ENCODE results near the gene AP4M1.
A peak's percentile ranks its signal among the peaks of the same experiment; 100 is the strongest.
"Not testable (repeated sequence)": the region's sequence is repeated elsewhere in the genome, so short reads cannot be mapped to it uniquely, and the experiment has no call there.

The AP4M1 gene

DNA sequence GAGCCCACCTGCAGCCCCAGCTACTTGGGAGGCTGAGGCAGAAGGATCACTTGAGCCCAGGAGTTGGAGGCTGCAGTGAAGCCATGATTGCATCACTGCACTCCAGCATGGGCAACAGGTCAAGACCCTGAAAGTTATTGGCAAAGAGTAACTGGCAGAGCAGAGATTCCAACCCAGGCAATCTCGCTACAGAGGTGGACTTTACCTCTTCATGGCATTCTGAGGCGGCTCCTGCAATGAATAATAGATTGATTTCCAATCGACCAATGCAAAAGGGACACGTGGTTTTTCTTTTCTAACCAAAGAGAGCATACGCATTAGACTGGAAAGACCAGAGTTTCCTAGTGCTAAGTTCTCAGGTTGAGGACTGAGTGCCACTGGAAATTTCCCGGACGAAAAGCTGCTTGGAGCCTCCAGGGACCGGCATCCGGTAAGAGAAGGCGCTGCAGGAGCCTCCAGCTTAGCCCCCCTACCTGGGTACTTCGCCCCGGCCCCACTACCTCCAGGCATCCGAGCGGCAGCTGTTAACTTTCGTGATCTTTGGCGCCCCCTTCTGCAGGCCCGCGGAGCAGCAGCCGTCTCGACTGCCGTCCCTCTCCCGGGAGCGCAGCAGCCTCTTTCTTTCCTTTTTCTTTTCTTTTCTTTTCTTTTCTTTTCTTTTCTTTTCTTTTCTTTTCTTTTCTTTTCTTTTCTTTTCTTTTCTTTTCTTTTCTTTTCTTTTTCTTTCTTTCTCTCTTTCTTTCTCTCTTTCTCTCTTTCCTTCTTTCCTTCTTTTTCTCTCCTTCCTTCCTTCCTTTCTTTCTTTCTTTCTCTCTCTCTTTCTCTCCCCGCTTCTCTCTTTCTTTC lies 29.4 kb downstream of the AP4M1 start:
- peak; percentile 84 for DNase-seq (ENCODE audit: low spot score)

GRCh38 chr7:100132126-100132525 lies 30.7 kb downstream of the AP4M1 start:
- no peak for DNase-seq (ENCODE audit: low spot score)

DNA sequence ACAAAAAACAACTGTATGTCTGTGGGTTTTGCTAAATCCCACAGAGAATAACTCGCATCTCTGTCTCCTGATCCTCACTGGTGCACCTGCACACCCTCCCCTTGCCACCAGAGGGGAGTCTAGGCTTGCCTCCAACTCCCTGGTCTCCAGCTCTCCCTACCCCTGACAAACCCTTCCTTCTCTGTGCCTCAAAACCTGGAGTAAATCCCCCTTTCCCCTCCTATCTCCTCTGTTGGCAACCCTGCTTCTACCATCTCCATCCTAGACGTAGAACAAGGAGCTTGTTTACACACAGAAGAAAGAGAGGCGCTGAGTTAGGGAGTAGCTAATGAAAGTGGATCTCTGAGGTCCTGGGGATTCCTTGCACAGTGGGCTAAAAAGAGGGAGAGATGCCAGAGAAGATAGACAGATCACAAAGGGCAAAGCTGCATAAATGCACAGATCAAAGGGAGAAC lies 31.3 kb downstream of the AP4M1 start:
- peak; percentile 81 for DNase-seq (ENCODE audit: low spot score)

DNA sequence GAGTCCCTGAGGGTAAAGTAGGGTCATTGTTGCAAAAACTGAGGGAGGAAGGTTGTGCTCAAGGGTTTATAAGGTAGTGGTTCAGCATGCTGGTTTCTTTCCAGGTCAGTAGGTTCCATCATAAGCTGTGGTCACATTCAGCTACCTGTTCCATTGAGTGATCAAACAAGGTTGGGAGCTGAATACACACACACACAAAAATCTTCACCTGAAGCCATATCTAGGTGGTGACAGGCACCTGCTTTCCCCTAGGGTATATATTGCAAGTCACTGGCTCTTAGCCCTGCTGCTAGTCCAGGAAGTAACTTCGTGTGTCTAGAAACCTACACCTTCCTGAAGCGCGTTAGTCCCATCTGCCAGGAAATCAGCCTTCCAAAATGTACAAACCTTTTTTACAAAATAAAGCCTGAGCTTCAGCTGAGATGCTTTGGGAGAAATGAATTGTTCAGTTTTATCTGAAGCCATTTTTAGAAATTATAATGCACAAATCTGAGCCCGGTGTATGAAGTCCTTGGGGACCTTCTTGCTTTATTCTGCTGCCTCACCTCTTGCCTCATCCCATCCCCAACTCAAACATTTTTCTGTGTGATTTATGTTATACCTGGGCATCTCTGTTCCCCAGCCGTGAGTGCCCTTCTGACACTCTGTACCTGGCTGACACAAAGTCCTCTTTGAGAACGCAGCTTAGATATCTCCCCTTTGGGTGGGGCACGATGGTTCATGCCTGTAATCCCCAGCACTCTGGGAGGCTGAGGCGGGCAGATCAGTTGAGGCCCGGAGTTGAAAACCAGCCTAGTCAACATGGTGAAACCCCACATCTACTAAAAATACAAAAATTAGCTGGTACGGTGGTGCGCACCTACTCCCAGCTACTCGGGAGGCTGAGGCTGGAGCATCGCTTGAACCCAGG lies 36.7 kb downstream of the AP4M1 start:
- no peak for DNase-seq (ENCODE audit: low spot score)

- DNase-seq (ENCODE audit: low spot score): no peak
Measured at GRCh38 chr7:100141555-100141949, 40.1 kb downstream of the AP4M1 start.

DNA sequence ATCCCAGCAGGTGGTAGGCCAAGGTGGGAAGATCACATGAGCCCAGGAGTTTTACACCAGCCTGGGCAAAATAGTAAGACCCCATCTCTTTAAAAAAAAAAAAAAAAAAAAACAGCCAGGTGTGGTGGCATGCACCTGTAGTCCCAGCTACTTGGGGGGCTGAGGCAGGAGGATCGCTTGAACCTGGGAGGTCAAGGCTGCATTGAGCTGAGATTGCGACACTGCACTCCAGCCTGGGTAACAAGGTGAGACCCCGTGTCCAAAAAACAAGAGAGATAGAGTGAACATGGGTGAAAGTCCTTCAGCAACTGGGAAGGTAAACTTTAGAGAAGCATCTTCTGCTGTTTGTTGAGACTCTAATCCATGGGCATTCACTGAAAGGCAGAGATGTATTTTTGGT lies 41.0 kb downstream of the AP4M1 start:
- no peak for DNase-seq (ENCODE audit: low spot score)

- not testable (repeated sequence) for DNase-seq (ENCODE audit: low spot score)
Measured at GRCh38 chr7:100146350-100146749, 44.9 kb downstream of the AP4M1 start.

DNA sequence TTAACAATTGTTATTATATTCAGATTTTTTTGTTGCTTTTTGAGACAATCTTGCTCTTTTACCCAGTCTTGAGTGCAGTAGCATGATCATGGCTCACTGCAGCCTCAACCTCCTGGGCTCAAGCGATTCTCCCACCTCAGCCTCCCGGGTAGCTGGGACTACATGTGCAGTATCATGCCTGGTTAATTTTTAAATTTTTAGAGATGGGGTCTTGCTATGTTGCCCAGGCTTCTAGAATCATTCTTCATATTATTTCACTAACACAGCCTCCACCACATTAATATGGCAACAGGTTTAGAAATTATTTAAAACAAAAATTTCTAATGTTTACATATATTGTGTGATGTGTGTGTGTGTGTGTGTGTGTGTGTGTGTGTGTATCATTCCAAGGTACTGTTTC lies 45.8 kb downstream of the AP4M1 start:
- no peak for DNase-seq (ENCODE audit: low spot score)

DNA sequence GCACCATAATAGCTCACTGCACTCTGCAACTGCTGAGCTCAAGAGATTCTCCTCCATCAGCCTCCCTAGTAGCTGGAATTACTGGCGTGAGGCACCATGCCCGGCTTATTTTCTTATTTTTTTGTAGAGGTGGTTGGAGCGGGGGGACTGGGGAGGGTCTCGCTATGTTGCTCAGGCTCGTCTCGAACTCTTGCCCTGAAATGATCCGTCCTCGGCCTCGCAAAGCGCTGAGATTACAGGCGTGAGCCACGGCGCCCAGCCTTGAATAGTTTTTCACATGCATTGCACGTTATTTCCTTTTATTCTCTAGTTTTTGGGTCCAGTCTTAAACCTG lies 46.7 kb downstream of the AP4M1 start:
- no peak for DNase-seq (ENCODE audit: low spot score)

DNA sequence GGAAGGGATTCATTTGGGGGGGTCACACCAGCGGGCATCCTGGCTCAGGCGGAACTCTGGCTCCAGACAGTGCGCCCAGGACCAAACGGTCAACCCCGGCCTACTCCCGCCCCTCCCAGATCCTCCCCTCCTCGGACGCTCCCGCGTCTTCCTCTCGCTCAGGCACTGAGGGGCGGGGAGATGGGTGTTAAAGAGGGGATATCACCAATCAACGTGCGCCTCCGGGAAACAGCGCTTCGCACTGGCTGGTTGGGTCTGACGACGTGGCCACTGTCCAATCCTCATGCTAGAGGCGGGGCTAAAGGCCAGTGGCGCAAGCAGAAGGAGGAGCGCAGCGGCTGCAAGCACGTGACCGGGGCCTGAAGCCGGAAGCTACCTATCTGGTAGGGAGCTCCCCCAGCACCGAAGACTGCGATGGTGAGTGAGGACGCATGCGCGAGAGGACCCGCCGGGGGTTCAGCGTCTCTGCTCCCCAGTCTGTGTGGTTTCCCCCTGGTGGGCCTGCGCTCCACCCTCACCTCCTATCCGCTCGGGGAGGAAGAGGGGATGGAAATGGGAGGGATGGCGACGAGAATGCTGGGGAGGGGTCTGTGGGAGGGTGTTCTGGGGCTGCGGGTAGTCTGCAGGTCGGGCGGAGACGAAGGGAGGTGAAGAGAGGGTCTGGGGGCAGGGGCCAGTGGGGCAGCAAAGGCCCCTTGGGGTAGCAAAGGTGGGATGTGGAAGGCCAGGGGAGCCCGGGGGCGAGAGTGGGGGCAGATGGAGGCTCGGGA lies 47.3 kb downstream of the AP4M1 start, which contains the start of gene LAMTOR4:
TSS of gene LAMTOR4 (plus strand) at position 360 of the 770 bp plus-strand sequence. CDS start at position 415, 55 bp downstream.
- DNase-seq (ENCODE audit: low spot score): peak; percentile 96

DNA sequence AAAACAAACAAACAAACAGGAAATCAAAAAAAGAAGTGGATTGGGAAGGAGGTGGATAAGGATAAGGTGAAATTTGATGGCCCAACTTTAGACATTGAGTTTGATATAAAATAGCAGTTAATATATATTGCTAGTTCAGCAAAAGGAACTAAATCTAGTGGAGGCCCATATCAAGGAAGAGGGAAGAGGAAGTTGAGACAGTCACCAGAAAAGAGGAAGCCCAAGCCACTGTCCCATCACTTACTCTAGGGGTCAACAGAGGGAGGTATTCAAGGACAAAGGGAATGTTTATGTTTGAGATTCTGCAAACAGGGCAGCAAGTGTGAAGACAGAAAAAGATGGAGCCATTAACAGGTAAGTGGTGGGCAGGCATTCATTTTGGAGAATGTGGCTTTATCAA lies 51.0 kb downstream of the AP4M1 start:
- no peak for DNase-seq (ENCODE audit: low spot score)

GRCh38 chr7:100152937-100153666 lies 51.7 kb downstream of the AP4M1 start:
- no peak for DNase-seq (ENCODE audit: low spot score)

- DNase-seq (ENCODE audit: low spot score): no peak
Measured at GRCh38 chr7:100153708-100154535, 52.5 kb downstream of the AP4M1 start.

DNA sequence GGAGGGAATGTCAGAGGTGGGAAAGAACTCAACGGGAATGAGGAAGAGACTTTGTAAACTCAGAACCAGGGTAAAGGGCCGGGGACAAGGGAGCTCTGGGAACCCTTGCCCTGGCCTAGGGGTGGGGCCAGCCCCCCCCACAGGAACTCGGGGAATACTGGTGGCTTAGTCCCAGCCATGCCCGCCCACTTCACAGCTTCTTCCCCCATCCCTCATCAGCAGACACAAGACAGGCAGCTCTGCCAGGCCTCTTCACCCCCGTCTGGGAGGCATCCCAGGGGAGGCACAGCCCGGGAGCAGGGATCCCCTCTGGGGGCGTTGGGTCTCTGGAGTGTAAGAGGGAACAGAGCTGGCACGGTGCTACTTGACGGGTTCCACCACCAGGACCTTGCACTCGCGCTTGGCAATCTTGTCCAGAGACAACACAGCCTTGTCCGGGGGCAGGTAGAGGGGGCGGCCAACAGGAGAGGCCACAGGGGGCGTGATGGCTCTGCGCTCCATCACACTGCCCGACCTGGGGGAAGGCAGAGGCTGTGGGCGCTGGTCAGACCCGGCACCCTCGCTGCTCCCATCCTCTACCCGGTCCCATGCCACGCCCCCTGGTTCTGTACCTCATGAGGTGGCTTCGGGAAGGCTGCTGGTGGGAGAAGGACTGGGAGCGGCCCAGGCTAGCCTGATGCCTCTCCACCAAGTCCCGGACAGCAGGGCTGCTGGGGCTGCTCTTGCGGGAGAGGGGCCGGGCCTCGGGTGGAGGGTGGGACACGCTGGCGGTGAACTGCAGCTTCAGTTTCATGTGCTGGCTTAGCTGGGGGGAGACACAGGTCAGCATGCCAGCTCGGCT lies 53.4 kb downstream of the AP4M1 start:
- peak; percentile 25 for DNase-seq (ENCODE audit: low spot score)

DNA sequence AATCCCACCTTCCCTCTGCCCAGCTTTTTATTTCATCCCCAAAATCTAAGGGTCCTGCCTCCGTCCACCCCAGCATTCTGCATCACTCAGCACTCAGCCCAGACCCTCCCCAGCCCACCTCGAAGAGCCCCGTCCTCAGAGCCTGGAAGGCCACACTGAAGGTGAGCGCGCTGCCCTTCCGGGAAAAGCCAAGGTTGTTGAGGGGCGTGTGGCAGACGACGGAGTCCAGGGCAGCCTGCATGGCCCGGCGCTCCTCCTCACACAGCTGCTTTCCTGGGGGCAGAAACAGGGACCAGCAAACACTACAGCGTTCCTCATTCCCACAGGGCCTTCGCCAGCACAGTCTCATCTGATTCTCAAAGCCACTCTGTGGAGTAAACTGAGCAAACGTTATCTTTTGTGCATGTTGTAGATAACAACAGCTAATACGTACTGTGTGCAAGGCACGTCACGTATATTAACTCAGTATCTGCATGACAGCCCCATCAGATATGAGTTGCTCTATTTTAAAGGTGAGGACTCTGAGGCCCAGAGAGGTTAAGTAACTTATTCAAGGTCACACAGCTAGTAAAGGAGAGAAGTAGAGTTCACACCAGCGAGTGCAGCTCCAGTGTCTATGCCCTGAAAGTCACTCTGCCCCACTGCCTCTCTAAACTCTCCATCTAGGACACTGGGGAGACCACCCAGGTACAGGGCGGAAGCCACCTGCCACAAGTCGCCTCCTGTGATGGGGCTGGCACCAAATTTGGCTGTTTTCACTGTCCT lies 54.3 kb downstream of the AP4M1 start:
- peak; percentile 27 for DNase-seq (ENCODE audit: low spot score)

- DNase-seq (ENCODE audit: low spot score): no peak
Measured at GRCh38 chr7:100156331-100157068, 55.1 kb downstream of the AP4M1 start.

- DNase-seq (ENCODE audit: low spot score): no peak
Measured at GRCh38 chr7:100157069-100157333, 55.6 kb downstream of the AP4M1 start.

Data from HuH-7.5 (cell line).